ENCODE measurements around the gene AAK1.

GRCh38 chr2:69514406-69514805 is 129.1 kb downstream of the AAK1 start:
- no peak for TF ChIP-seq CTCF (IDR thresholded peaks at IDR 0.05)
- TF ChIP-seq POLR2A (IDR thresholded peaks at IDR 0.05) = no peak
